OCI-M2 (cell line): ENCODE data around the gene MYO3B.
A peak's percentile ranks its signal among the peaks of the same experiment; 100 is the strongest.
"Not testable (repeated sequence)": the region's sequence is repeated elsewhere in the genome, so short reads cannot be mapped to it uniquely, and the experiment has no call there.

Experiments
- DNase-seq: peaks from one replicate; lab custom pipeline; 2025; ENCODE audit not compliant: unreplicated experiment; lab: John Stamatoyannopoulos, UW

The MYO3B gene

GRCh38 chr2:170408461-170409163 is 230.7 kb downstream of the MYO3B start:
- no peak for DNase-seq

- DNase-seq, result peak; percentile 25
Measured at GRCh38 chr2:170409164-170409535, 231.2 kb downstream of the MYO3B start.

GRCh38 chr2:170411660-170412059 is 233.7 kb downstream of the MYO3B start:
- no peak for DNase-seq

DNA sequence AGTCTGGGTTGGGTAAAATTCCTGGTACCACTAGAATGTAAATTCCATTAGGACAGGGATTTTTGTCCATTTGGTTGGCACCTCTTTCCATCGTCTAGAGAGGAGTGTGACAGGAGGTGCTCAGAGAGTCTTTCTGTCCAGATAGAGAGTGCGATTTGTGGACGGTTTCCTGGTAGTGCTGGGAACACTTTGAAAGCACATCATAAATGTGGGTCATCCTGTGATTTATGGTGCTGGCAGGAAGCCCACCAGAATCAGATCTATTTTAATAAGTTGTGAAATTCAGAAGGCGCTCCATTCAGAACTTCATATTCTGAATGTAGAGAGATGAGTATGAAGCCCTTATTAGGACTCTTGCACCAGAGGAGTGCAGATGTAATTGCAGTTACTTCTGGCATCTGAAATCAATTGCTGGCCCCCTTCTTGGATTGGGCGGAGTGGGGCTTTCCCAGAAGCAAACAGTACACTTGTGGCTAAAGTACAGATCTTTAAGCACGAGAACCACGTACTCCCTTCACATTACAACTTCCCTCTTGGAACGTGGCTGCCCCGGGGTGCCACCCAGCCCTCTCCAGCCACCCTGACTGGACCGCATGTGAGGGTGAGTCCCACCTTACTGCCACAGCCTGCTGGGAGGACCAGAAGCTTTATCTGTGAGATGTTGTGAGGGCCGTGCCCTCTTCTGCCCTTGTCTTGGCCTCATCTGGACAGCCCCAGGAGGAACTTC is 243.2 kb downstream of the MYO3B start:
- no peak for DNase-seq

- DNase-seq, result no peak
Measured at GRCh38 chr2:170423919-170424318, 246.0 kb downstream of the MYO3B start.

- DNase-seq, result no peak
Measured at GRCh38 chr2:170425281-170425751, 247.4 kb downstream of the MYO3B start.

GRCh38 chr2:170428868-170429267 is 250.9 kb downstream of the MYO3B start:
- no peak for DNase-seq

DNA sequence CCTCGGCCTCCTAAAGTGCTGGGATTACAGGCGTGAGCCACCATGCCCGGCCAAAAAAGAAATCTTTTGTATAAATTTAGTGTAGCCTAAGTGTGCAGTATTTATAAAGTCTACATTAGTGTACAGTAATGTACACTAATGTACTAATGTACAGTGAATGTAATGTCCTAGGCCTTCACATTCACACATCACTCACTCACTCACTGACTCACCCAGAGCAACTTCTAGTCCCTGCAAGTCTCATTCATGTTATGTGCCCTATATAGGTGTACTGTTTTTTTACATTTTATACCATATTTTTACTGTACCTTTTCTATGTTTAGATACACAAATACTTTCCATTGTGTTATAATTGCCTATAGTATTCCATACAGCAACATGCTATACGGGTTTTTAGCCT is 254.9 kb downstream of the MYO3B start:
- DNase-seq, result no peak

- no peak for DNase-seq
Measured at GRCh38 chr2:170433448-170433847, 255.5 kb downstream of the MYO3B start.

DNA sequence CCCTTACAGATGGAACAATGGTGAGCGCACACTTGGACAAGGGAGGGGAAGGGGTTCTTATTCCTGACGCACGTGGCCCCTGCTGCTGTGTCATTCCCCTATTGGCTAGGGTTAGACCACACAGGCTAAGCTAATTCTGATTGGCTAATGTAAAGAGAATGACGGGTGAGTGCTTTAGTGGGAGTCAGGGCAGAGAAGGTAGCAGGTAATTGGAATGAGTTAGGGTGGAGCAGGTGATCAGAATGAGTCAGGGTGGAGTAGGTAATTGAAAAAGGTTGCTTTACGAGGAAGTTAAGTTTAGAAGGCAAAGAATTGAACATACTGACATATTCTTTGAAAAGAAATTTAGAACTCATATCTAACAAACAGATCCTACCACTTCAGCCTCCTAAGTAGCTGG is 256.4 kb downstream of the MYO3B start:
- DNase-seq, result not testable (repeated sequence)

- DNase-seq, result no peak
Measured at GRCh38 chr2:170434900-170435621, 257.1 kb downstream of the MYO3B start.

DNA sequence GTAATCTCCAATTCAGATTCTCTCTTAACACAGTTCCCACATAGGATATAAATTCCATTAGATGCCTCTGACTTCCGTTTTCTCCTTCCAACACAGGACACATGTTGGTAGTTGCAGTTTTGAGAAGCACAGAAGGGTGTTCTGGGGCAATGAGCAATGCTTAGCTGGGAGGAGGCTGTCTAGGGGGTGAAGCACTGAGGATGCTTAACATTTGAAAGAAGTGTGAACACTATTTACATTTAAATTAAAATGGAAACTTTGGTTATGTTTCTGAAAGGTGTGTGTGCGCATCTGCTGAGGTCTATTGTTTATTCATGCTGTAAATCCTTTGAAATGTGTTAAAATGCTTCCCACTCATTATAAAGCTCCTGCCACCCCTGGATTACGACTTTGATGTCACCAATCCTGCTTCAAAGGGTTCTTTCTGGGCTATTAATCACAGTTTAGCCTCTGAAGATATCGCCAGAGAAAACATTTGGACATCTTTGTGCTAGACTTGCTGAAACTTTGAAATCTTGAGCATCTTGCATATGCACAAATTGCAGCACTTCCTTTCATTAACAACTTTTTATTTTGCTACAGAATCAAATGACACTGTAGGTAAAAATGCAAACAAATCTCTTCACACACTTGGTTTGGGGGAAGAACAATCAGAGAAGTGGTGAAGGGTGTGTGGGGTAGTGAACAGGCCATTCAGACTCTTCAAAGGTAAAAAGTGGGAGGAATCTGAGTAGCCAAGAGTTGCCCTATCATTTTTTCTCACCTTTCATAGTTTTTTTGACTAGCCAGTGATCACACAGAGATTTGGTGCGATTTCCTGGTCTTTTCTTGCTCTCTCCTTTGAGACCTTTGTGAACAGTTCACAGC is 258.4 kb downstream of the MYO3B start:
- DNase-seq, result no peak

GRCh38 chr2:170446078-170446477 is 268.1 kb downstream of the MYO3B start:
- DNase-seq, result no peak

GRCh38 chr2:170449034-170449433 is 271.1 kb downstream of the MYO3B start:
- no peak for DNase-seq

GRCh38 chr2:170454471-170455372 is 276.8 kb downstream of the MYO3B start:
- DNase-seq, result no peak

- no peak for DNase-seq
Measured at GRCh38 chr2:170455617-170456426, 277.9 kb downstream of the MYO3B start.

DNA sequence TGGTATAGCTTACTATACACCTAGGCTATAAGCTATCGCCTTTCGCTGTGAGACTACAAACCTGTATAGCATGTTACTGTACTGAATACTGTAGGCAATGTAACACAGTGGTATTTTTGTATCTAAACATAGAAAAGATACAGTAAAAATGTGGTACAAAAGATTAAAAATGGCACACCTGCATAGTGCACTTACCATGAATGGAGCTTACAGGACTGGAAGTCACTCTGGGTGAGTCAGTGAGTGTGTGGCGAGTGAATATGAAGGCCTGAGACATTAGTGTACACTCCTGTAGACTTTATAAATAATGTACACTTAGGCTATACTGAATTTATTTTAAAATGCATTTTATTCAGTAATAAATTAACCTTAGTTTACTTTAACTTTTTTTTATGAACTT is 279.0 kb downstream of the MYO3B start:
- DNase-seq, result no peak

DNA sequence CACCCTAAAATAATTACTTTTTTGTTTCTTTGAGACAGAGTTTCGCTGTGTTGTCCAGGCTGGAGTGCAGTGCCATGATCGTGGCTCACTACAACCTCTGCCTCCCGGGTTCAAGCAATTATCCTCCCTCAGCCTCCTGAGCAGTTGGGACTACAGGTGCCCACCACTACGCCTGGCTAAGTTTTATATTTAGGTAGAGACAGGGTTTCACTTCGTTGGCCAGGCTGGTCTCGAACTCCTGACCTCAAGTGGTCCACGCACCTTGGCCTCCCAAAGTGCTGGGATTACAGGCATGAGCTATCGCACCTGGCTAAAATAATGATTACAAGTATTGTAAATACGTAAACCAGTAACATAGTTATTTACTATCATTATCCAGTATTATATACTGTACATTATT is 279.8 kb downstream of the MYO3B start:
- no peak for DNase-seq

- no peak for DNase-seq
Measured at GRCh38 chr2:170461889-170462288, 283.9 kb downstream of the MYO3B start.
